Measurements from ENCODE around the gene IL22RA1.

Gene IL22RA1

GRCh38 chr1:24151175-24151533, 8.2 kb upstream of the IL22RA1 start:
- no peaks in the 10 kb centered on the region for H3K36me3 ChIP-seq (ENCODE audit: insufficient read depth, low read length)
- H3K27me3 ChIP-seq (ENCODE audit: insufficient read depth, low read length, poor library complexity, severe bottlenecking), result no peaks in the 10 kb centered on the region
- no peaks in the 10 kb centered on the region for H3K79me2 ChIP-seq (ENCODE audit: insufficient read depth, low read length)
- H3K4me2 ChIP-seq (ENCODE audit: low read depth, low read length, poor library complexity, severe bottlenecking), result peak overlapping the region; percentile 67
- peak overlapping the region; percentile 95 for H2AFZ ChIP-seq (ENCODE audit: low read length)
- no peaks in the 10 kb centered on the region for H3K9me3 ChIP-seq (ENCODE audit: insufficient read depth, low read depth, low read length)
- no peaks in the 10 kb centered on the region for H3K9me2 ChIP-seq (replicated peaks; ENCODE audit: low read depth, low read length)
- H3K4me1 ChIP-seq (ENCODE audit: insufficient read depth, low read length, poor library complexity, severe bottlenecking), result peaks cover 4% of the 10 kb centered on the region
- no peaks in the 10 kb centered on the region for H3F3A ChIP-seq (ENCODE audit: low read depth)
- no peak overlapping the region for H3K4me3 ChIP-seq (ENCODE audit: low read length, poor library complexity, severe bottlenecking)
- TF ChIP-seq EZH2phosphoT487 (IDR thresholded peaks at IDR 0.05; ENCODE audit: borderline replicate concordance), result no peak
- no peak for TF ChIP-seq CTCF (conservative IDR thresholded peaks at IDR 0.05; ENCODE audit: low read length)
- H3K9ac ChIP-seq (ENCODE audit: low read depth, low read length, poor library complexity, severe bottlenecking), result no peak overlapping the region
- no peaks in the 10 kb centered on the region for H4K20me1 ChIP-seq (ENCODE audit: insufficient read depth, low read length, poor library complexity, severe bottlenecking)

GRCh38 chr1:24150234-24151174, 7.6 kb upstream of the IL22RA1 start:
- Histone ChIP-seq H3K9me2 (replicated peaks; ENCODE audit: low read depth, low read length) (no peaks in the 10 kb centered on the region), H3K4me2 (ENCODE audit: low read depth, low read length, poor library complexity, severe bottlenecking) (peak overlapping the region; percentile 67), H3K9me3 (ENCODE audit: insufficient read depth, low read depth, low read length) (no peaks in the 10 kb centered on the region), H3K4me1 (ENCODE audit: insufficient read depth, low read length, poor library complexity, severe bottlenecking) (peaks cover 4% of the 10 kb centered on the region), H3F3A (ENCODE audit: low read depth) (no peaks in the 10 kb centered on the region), H3K36me3 (ENCODE audit: insufficient read depth, low read length) (no peaks in the 10 kb centered on the region), H4K20me1 (ENCODE audit: insufficient read depth, low read length, poor library complexity, severe bottlenecking) (no peaks in the 10 kb centered on the region), H3K9ac (ENCODE audit: low read depth, low read length, poor library complexity, severe bottlenecking) (no peak overlapping the region), H2AFZ (ENCODE audit: low read length) (peak overlapping the region; percentile 95), H3K4me3 (ENCODE audit: low read length, poor library complexity, severe bottlenecking) (peak overlapping the region; percentile 59), H3K79me2 (ENCODE audit: insufficient read depth, low read length) (no peaks in the 10 kb centered on the region), H3K27me3 (ENCODE audit: insufficient read depth, low read length, poor library complexity, severe bottlenecking) (no peaks in the 10 kb centered on the region)
- no peak for TF ChIP-seq EZH2phosphoT487 (IDR thresholded peaks at IDR 0.05; ENCODE audit: borderline replicate concordance)
- TF ChIP-seq CTCF (conservative IDR thresholded peaks at IDR 0.05; ENCODE audit: low read length), result peak; percentile 80

GRCh38 chr1:24149866-24150233, 6.9 kb upstream of the IL22RA1 start:
- Histone ChIP-seq H4K20me1 (ENCODE audit: insufficient read depth, low read length, poor library complexity, severe bottlenecking) (no peaks in the 10 kb centered on the region), H3F3A (ENCODE audit: low read depth) (no peaks in the 10 kb centered on the region), H2AFZ (ENCODE audit: low read length) (peak overlapping the region; percentile 95; the same call in 1 of the 2 replicates), H3K4me2 (ENCODE audit: low read depth, low read length, poor library complexity, severe bottlenecking) (peak overlapping the region; percentile 67), H3K27me3 (ENCODE audit: insufficient read depth, low read length, poor library complexity, severe bottlenecking) (no peaks in the 10 kb centered on the region), H3K9ac (ENCODE audit: low read depth, low read length, poor library complexity, severe bottlenecking) (no peak overlapping the region), H3K36me3 (ENCODE audit: insufficient read depth, low read length) (no peaks in the 10 kb centered on the region), H3K4me3 (ENCODE audit: low read length, poor library complexity, severe bottlenecking) (no peak overlapping the region), H3K9me3 (ENCODE audit: insufficient read depth, low read depth, low read length) (no peaks in the 10 kb centered on the region), H3K4me1 (ENCODE audit: insufficient read depth, low read length, poor library complexity, severe bottlenecking) (peaks cover 4% of the 10 kb centered on the region), H3K79me2 (ENCODE audit: insufficient read depth, low read length) (no peaks in the 10 kb centered on the region), H3K9me2 (replicated peaks; ENCODE audit: low read depth, low read length) (no peaks in the 10 kb centered on the region)
- TF ChIP-seq EZH2phosphoT487 (IDR thresholded peaks at IDR 0.05; ENCODE audit: borderline replicate concordance), result no peak
- no peak for TF ChIP-seq CTCF (conservative IDR thresholded peaks at IDR 0.05; ENCODE audit: low read length)

Data from Loucy (cell line).